Measurements from ENCODE around the gene ERG. TPM values are rescaled to one million over a fixed set of nuclear protein-coding genes. Genes with fewer than 3 reads are reported as not detected.

ERG gene
- total RNA-seq, 1 donor from 2014 or later, result under 0.01 TPM

- no peaks in the 10 kb centered on the region for H3K36me3 ChIP-seq (ENCODE audit: control insufficient read depth, insufficient read depth, low read length)
- no peak overlapping the region for H3K4me3 ChIP-seq (ENCODE audit: low read depth, low read length)
- H3K27me3 ChIP-seq (ENCODE audit: control insufficient read depth, insufficient read depth, low read length), result no peaks in the 10 kb centered on the region
- FAIRE-seq, result no peak
- DNase-seq (ENCODE audit: low read depth), result peak; percentile 99
- TF ChIP-seq, protein P1, sequence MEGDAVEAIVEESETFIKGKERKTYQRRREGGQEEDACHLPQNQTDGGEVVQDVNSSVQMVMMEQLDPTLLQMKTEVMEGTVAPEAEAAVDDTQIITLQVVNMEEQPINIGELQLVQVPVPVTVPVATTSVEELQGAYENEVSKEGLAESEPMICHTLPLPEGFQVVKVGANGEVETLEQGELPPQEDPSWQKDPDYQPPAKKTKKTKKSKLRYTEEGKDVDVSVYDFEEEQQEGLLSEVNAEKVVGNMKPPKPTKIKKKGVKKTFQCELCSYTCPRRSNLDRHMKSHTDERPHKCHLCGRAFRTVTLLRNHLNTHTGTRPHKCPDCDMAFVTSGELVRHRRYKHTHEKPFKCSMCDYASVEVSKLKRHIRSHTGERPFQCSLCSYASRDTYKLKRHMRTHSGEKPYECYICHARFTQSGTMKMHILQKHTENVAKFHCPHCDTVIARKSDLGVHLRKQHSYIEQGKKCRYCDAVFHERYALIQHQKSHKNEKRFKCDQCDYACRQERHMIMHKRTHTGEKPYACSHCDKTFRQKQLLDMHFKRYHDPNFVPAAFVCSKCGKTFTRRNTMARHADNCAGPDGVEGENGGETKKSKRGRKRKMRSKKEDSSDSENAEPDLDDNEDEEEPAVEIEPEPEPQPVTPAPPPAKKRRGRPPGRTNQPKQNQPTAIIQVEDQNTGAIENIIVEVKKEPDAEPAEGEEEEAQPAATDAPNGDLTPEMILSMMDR (IDR thresholded peaks at IDR 0.05; ENCODE audit: insufficient read depth, low read length, severe bottlenecking), result no peak
Measured at GRCh38 chr21:38479641-38480525, 18.4 kb downstream of the ERG start.

DNA sequence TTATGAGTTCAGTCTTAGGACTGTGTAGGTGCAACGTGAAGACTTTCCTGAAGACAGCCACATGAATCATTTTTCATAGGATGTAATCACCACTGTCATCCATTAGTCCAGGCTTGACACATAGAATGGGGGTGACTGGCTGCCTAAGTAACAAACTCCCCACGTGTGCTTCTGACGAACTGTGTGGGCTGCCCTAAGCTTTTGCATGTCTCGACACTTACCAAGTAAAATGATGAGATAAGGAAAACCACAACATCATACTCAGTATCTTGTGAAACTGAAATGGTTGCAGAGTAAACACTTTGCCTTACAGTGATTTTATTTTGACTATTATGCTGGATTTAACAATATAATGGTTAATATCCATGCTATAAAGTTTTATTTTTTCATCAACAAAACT, 19.5 kb downstream of the ERG start:
- TF ChIP-seq, protein P1 (IDR thresholded peaks at IDR 0.05; ENCODE audit: insufficient read depth, low read length, severe bottlenecking), result no peak
- DNase-seq (ENCODE audit: low read depth), result peak; percentile 100
- FAIRE-seq, result no peak

DNA sequence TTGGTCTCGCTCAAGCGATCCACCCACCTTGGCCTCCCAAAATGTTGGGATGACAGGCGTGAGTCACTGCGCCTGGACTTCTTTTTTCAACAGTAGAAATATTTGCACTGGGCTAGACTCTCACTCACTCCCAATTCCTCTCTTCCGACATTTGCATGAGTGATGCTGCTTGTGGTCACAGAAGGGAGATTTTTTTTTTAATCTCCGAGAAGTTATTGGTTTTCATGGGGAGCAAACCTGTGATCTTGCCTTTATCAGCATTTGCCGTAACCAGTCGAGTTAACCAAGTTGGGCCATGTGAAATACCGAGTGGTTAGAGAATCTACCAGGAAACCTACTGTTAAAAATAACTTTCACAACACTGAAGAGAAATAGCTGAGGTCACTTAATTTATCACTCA, 21.1 kb downstream of the ERG start:
- no peak overlapping the region for H3K4me3 ChIP-seq (ENCODE audit: low read depth, low read length)

More for the DNA sequence above, 19.5 kb downstream of the ERG start:
- Histone ChIP-seq H3K27me3 (ENCODE audit: control insufficient read depth, insufficient read depth, low read length) (no peaks in the 10 kb centered on the region), H3K36me3 (ENCODE audit: control insufficient read depth, insufficient read depth, low read length) (no peaks in the 10 kb centered on the region), H3K4me3 (ENCODE audit: low read depth, low read length) (no peak overlapping the region)

GRCh38 chr21:38476385-38476784, 21.9 kb downstream of the ERG start:
- DNase-seq (ENCODE audit: low read depth) (no peak), FAIRE-seq (no peak)
- H3K27me3 ChIP-seq (ENCODE audit: control insufficient read depth, insufficient read depth, low read length), result no peaks in the 10 kb centered on the region
- H3K36me3 ChIP-seq (ENCODE audit: control insufficient read depth, insufficient read depth, low read length), result no peaks in the 10 kb centered on the region
- no peak overlapping the region for H3K4me3 ChIP-seq (ENCODE audit: low read depth, low read length)
- TF ChIP-seq, protein P1 (IDR thresholded peaks at IDR 0.05; ENCODE audit: insufficient read depth, low read length, severe bottlenecking), result no peak

More for the DNA sequence above, 21.1 kb downstream of the ERG start:
- no peak for FAIRE-seq
- TF ChIP-seq, protein P1 (IDR thresholded peaks at IDR 0.05; ENCODE audit: insufficient read depth, low read length, severe bottlenecking), result no peak
- Histone ChIP-seq H3K36me3 (ENCODE audit: control insufficient read depth, insufficient read depth, low read length) (no peaks in the 10 kb centered on the region), H3K27me3 (ENCODE audit: control insufficient read depth, insufficient read depth, low read length) (no peaks in the 10 kb centered on the region)
- no peak for DNase-seq (ENCODE audit: low read depth)

DNA sequence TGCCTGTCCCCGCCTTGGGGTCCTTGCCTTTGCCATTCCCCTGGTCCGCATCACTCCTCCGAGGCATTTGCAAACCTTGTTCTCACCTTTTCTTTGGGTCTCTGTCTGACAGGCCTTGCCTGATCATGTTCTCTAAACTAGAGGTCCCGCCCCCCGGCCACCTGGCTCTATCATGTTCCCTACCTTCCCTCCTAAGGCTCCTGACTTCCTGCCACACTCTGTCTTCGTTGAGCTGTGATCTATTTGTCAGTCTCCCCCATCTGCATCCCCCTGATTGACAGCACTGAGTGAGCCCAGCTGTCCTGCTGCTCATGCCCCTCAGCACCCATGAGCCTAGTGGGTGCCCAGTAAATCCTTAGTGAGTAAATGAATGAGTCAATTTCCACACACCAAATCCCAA, 22.8 kb downstream of the ERG start:
- Histone ChIP-seq H3K36me3 (ENCODE audit: control insufficient read depth, insufficient read depth, low read length) (no peaks in the 10 kb centered on the region), H3K27me3 (ENCODE audit: control insufficient read depth, insufficient read depth, low read length) (no peaks in the 10 kb centered on the region), H3K4me3 (ENCODE audit: low read depth, low read length) (no peak overlapping the region)
- DNase-seq (ENCODE audit: low read depth) (no peak), FAIRE-seq (no peak)
- TF ChIP-seq, protein P1 (IDR thresholded peaks at IDR 0.05; ENCODE audit: insufficient read depth, low read length, severe bottlenecking), result no peak

All from bronchial epithelial cell (primary cell).